ENCODE results near the gene WDR83. TPM values are rescaled to one million over a fixed set of nuclear protein-coding genes. Genes with fewer than 3 reads are reported as not detected.

Gene WDR83
- total and polyA plus RNA-seq, 2 of the 4 experiments (the other 2 are of a cell fraction) = 5.9 to 8.9 TPM

DNA sequence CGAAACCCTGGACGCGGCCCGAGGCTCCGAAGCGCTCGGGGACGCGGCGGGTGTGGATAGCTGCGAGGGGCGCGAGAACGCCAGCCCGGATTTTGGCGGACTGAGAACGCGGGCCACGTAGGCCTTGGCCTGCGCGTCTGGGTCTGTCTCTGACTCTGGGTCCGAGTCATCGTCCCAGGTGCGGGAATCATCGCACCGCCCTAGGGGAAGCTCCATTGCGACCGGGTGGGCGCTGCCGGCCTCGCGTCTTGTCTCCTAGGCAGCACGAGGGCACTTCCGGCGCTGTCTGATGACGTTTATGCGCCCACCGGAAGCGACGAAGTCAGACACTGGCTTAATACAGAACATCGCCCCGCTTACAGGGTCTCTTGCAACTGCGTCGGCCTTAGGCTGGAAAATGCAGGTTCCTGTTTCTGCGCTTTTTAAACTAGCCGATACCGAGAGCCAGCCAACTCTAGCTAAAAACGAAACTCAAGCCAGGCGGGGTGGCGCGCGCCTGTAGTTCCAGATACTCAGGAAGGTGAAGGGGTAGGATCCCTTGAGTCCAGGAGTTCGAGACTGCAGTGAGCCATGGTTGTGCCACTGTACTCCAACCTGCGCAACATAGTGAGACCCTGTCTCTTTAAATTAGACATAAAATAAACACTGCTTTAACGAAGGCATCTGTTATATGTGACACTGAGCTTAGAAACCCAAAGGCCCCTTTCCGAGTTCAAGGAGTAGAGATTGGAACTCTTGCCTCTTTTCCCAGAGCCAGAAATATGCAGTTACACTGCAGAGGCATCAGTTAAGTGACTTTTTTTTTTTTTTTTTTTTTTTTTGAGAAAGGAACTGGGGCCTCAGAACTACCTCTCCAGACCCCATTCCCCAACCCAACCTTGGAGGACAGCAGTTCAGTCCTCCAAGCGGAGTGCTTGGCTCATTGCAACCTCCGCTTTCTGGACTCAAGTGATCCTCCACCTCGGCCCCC is 30.0 kb downstream of the WDR83 start, which contains the start of gene FBXW9:
FBXW9 (minus strand) TSS at position 266 of the 970 bp plus-strand sequence; CDS start at position 216, 50 bp downstream.
- H4K91ac ChIP-seq (ENCODE audit: insufficient read depth, low read depth, low read length) = peak within 1 kb of the TSS; percentile 54
- intact Hi-C loops (cut with micrococcal nuclease) (no loop called here), dilution Hi-C loops (cut with HindIII; ENCODE audit: low sequenced_read_pairs, unreplicated experiment) (no loop called here), in situ Hi-C loops (cut with MboI; ENCODE audit: low sequenced_read_pairs) (no loop called here)
- peak within 1 kb of the TSS; percentile 14 for H2BK5ac ChIP-seq (ENCODE audit: low read depth, low read length, poor library complexity, severe bottlenecking)
- ATAC-seq (ENCODE audit: low read depth) (peak; percentile 86), DNase-seq (peak; percentile 95)
- H3K4me3 ChIP-seq (ENCODE audit: insufficient read depth, low read depth, low read length) = peak within 1 kb of the TSS; percentile 80
- H2AK5ac ChIP-seq (ENCODE audit: low read depth, low read length) = peak within 1 kb of the TSS; percentile 14
- ChIA-PET CTCF (no interaction called here), POLR2A (ENCODE audit: unreplicated experiment) (interaction anchor here (0.6 kb wide), 1 partner anchor 11 kb away, joined by 6 read pairs; no protein-coding TSS in a partner anchor)
- no peaks in the 10 kb centered on the region for H3K9me3 ChIP-seq (ENCODE audit: control insufficient read depth, insufficient read depth, low read length)
- H3K23ac ChIP-seq (ENCODE audit: low read depth, low read length) = 0 out of 2 replicates have a peak within 1 kb of the TSS, but pooled peaks have one; percentile 10
- peak within 1 kb of the TSS; percentile 89 for H2AK9ac ChIP-seq (replicated peaks; ENCODE audit: low read depth, low read length, poor library complexity)
- peak within 1 kb of the TSS; percentile 63 for H3K27ac ChIP-seq (ENCODE audit: insufficient read depth, low read length)
- TF ChIP-seq USF2 (IDR thresholded peaks at IDR 0.05; ENCODE audit: low read depth, low read length) = peak; percentile 45
- TF ChIP-seq POLR2A (IDR thresholded peaks at IDR 0.05; ENCODE audit: low read depth, low read length) = peak; percentile 43; the same call in 1 of the 2 replicates
- 0 out of 2 replicates have a peak, but pooled peaks have one; percentile 6 for TF ChIP-seq BHLHE40 (IDR thresholded peaks at IDR 0.05; ENCODE audit: low read depth, low read length)
- TF ChIP-seq MAFK (IDR thresholded peaks at IDR 0.05; ENCODE audit: low read depth, low read length) = no peak
- no peak for TF ChIP-seq CEBPB (IDR thresholded peaks at IDR 0.05; ENCODE audit: low read depth, low read length)
- TF ChIP-seq MAZ (IDR thresholded peaks at IDR 0.05; ENCODE audit: borderline replicate concordance, low read depth, low read length) = peak; percentile 38; the same call in 1 of the 2 replicates
- peak; percentile 91 for TF ChIP-seq MXI1 (IDR thresholded peaks at IDR 0.05; ENCODE audit: borderline replicate concordance, low read depth, low read length)
- 0 out of 2 replicates have a peak, but pooled peaks have one; percentile 35 for TF ChIP-seq ELK1 (IDR thresholded peaks at IDR 0.05; ENCODE audit: borderline replicate concordance, low read depth, low read length)
- peak within 1 kb of the TSS; percentile 90 for H3K4me2 ChIP-seq (ENCODE audit: low read depth, low read length)
- H3K79me1 ChIP-seq (ENCODE audit: low read depth in 1 of 2, low read length in 2 of 2) = peaks cover 7 to 27% of the 10 kb centered on the region in 2 experiments
- 5% methylated on average over 45 of the region's 59 CpGs; no CpG with 5 or more reads in 1 of the 2 experiments for WGBS, 2 experiments (ENCODE audit: extremely low coverage in 2 of 2, insufficient read length in 1 of 2)
- BruUV-seq (replicated peaks) = no TSS peak
- H3K9ac ChIP-seq (ENCODE audit: low read depth, low read length) = peak within 1 kb of the TSS; percentile 72
- H2AFZ ChIP-seq (replicated peaks; ENCODE audit: low read length, poor library complexity) = peak within 1 kb of the TSS; percentile 93
- H3K27me3 ChIP-seq (ENCODE audit: control insufficient read depth, insufficient read depth, low read length) = no peaks in the 10 kb centered on the region
- no peaks in the 10 kb centered on the region; the same call in 1 of the 2 replicates for H3K9me1 ChIP-seq (ENCODE audit: insufficient read depth, low read length)
- peak within 1 kb of the TSS; percentile 43 for H3K4ac ChIP-seq (ENCODE audit: low read depth, low read length)
- peaks cover 2% of the 10 kb centered on the region; the same call in 1 of the 2 replicates for H3K4me1 ChIP-seq (ENCODE audit: control insufficient read depth, insufficient read depth, low read length)
- peak within 1 kb of the TSS; percentile 91 for H4K5ac ChIP-seq (ENCODE audit: low read depth, low read length)
- no peaks in the 10 kb centered on the region; the same call in 1 of the 2 replicates for H4K20me1 ChIP-seq (ENCODE audit: insufficient read depth, low read length)
- H2BK20ac ChIP-seq (ENCODE audit: low read depth, low read length) = no peak within 1 kb of the TSS
- no peak within 1 kb of the TSS for H3K18ac ChIP-seq (ENCODE audit: low read depth, low read length)
- H3K56ac ChIP-seq (ENCODE audit: extremely low read depth, insufficient read depth, low read length) = 0 out of 2 replicates have a peak within 1 kb of the TSS, but pooled peaks have one; percentile 42
- H4K8ac ChIP-seq (ENCODE audit: low read depth in 2 of 2, low read length in 2 of 2) = peak within 1 kb of the TSS; percentile 91 to 97
- H3K36me3 ChIP-seq (ENCODE audit: control insufficient read depth, insufficient read depth, low read length) = peaks cover 27% of the 10 kb centered on the region
- peak within 1 kb of the TSS; percentile 59 for H3K14ac ChIP-seq (replicated peaks; ENCODE audit: low read depth, low read length)
- no peak within 1 kb of the TSS for H2BK120ac ChIP-seq (ENCODE audit: low read depth, low read length)
- no peak within 1 kb of the TSS for H2BK15ac ChIP-seq (ENCODE audit: low read depth, low read length)
